ENCODE measurements around the gene LRRC66.

Gene LRRC66

DNA sequence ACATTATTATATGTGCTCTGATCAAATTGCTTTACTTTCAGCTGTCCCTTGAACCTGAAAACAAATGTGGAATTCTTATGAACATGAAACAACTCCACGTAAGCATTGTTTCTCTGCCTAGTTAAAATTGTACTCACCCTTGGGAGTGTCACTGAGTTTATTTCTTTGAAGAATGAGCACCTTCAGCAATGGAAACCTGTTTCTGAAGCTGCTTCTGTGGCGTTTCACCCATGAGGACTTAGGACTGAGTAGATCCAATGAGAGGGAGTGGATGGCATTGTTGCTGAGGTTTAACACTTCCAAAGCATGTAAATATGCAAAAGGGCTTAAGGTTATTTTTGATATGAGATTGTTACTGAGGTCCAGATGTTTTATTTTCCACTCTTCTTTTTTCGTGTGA, 3.2 kb downstream of the LRRC66 start:
- DNase-seq (ENCODE audit: low read depth), result no peak
- H3K4me3 ChIP-seq (ENCODE audit: low read depth, low read length), result no peak overlapping the region

DNA sequence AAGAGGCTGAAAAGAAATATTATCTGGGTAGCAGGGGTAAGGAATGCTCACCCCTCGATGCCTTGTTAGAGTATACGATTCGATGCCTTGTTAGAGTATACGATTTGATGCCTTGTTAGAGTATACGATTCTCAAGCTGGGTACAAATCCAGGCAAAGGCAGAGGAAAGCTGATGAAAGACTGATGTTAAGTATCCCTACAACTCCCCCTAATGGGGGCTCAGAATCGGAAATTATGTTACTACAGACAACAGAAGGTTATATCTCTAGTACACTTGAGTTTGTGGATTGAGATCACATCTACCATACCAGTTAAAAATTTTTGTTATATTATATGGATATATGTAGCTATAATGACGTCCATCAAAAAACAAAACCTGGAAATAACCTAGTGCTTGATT, 4.8 kb downstream of the LRRC66 start:
- no peak for DNase-seq (ENCODE audit: low read depth)
- H3K4me3 ChIP-seq (ENCODE audit: low read depth, low read length), result no peak overlapping the region

DNA sequence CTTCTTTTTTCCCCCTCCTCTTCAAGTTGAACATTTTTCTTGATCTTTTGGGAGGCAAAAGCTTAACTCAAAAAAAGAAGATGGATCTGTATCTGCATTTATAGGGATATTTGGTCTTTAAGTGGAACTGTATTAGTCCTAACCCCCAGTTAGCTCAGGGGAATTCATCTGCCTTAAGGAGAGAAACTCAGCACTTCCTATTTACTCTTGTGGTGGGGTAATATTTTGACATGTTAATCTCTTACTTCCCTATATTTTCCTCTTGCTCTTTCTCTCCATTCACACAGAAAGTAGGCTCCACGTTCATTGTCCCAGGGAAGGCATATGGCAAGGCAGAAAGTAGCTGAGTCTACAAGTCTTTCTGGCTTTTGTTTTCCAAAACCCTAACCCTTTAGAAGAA, 5.3 kb downstream of the LRRC66 start:
- no peak for DNase-seq (ENCODE audit: low read depth)
- H3K4me3 ChIP-seq (ENCODE audit: low read depth, low read length), result no peak overlapping the region

DNA sequence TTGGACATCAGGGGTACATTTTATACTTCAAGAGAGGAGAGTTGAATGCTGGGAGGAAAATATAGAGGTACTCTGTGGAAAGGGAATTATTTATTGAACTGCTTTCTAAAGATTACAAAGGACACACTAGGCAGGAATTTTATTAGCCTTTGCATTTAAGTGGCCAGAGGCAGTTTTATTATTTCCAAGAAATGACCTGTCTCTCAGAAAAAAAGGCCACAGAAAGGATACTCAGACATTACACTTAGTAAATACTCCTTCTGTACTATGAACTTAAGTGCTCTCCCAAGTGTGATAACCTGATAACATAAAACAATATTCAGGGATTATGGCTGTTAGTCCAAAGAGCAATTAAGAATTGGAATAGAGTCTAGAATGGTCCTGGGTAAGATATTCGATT, 7.5 kb downstream of the LRRC66 start:
- no peak for DNase-seq (ENCODE audit: low read depth)
- no peak overlapping the region for H3K4me3 ChIP-seq (ENCODE audit: low read depth, low read length)

DNA sequence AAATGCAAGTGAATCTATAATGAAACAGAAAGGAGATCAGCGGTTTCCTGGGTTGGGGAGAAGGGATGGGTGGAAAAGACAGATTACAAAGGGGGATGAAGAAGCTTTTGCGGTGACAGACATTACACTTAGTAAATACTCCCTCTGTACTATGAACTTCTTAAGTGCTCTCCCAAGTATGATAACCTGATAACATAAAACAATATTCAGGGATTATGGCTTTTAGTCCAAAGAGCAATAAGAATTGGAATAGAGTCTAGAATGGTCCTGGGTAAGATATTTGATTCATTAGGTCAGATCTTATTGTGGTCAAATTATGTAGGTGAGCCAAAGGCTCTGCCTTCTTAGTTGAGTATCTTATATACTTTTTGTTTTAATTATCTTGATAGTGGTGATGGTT, 9.2 kb downstream of the LRRC66 start:
- DNase-seq (ENCODE audit: low read depth), result no peak
- no peak overlapping the region for H3K4me3 ChIP-seq (ENCODE audit: low read depth, low read length)

DNA sequence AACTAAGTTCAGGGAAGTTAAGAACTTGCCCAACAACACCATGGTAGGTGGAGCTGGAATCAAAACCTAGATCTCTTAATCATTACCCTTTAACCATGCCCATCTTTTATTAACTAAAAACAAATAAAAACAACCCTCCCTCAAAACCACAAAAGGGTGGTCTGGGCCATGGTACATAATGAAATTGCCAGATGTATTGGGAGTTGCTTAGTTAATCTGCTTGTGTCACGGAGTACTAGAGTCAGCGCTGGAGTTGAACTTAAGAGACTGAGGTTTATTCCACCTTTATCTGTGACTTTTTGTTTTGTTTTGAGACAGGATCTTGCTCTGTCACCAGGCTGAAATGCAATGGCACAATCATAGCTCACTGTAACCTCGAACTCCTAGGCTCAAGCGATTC, 13.3 kb downstream of the LRRC66 start:
- H3K4me3 ChIP-seq (ENCODE audit: low read depth, low read length), result no peak overlapping the region
- no peak for DNase-seq (ENCODE audit: low read depth)

DNA sequence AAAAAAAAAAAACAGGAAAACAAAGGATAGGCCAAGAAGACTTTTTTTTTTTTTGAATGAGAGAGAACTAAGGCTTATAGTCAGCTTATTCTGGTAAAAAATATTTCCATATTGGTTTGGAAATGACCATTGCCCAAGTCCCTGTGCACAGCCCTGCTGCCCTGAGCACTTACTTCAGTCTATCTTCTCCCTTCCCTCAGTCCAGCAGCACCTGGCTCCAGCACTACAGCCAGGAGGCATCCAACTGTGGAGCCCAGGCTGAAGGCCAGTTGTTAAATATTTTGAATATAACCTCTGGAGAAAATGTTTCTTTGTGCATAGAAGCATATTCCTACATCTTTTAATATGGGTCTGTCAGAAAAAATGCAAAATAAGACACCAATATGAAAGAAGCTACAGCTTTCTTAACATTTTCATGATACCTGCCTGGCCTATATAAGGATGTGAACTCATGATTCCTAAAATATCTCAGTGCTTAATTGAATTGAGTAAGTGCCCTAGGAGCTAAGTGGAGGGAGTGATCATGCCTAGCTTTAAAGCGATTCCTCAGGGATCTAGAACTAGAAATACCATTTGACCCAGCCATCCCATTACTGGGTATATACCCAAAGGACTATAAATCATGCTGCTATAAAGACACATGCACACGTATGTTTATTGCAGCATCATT, 14.4 kb downstream of the LRRC66 start:
- DNase-seq (ENCODE audit: low read depth), result no peak
- H3K4me3 ChIP-seq (ENCODE audit: low read depth, low read length), result no peak overlapping the region

DNA sequence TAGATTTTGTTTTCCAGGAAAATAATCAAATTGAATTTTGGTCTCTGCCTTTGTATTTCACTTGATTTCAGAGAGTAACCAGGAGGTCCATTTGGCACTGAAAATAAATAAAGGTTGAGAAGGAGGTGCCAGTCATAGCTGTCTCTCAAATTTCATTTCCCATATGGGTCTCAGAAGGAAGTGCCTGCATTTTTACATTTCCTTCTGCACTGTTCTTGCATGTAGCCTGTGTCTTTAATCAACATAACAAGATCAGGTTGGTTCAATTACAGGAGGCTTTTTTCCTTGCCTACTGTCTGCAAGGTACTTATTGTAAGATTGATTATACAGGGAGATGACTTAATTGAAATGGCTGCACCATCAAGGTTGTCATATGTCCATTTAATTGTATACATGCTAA, 15.7 kb downstream of the LRRC66 start:
- no peak overlapping the region for H3K4me3 ChIP-seq (ENCODE audit: low read depth, low read length)
- DNase-seq (ENCODE audit: low read depth), result no peak

DNA sequence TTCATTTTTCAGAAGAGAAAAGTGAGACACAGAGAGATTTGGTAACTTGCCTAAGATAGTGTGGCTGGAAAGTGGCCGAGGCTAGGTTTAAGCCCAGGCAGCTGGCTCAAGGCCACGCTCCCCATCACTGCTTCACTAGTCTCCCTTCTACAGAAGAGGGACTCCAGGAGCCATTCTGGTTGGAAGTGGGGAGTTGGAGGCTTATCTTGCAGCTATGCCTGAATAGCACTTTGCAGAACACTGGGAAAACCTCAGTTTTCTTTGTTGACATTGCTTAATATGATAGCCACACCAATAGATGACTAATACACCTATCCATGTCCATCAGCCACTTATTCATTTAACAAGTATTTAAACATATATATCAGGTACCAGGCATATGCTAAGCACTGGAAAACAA, 18.5 kb downstream of the LRRC66 start:
- no peak overlapping the region for H3K4me3 ChIP-seq (ENCODE audit: low read depth, low read length)
- DNase-seq (ENCODE audit: low read depth), result peak; percentile 6

DNA sequence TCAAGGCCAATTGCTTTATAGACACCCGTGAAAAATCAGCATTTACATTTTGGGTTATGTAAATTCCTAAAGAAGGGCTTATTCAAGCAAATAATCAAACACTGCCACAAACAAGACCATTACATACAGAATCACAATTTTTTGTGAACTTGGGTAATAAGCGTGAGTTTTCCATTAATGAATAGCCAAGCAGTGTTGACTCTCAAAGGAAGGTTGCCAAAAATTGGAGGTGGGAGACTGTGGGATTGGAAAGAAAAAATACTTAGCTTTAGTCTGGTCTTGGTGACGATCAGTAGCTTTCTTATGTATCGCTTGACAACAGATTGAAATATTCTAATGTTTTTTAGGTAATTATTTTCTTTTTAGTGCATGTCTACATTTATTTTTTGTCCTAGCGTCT, 20.9 kb downstream of the LRRC66 start:
- H3K4me3 ChIP-seq (ENCODE audit: low read depth, low read length), result no peak overlapping the region
- DNase-seq (ENCODE audit: low read depth), result no peak

DNA sequence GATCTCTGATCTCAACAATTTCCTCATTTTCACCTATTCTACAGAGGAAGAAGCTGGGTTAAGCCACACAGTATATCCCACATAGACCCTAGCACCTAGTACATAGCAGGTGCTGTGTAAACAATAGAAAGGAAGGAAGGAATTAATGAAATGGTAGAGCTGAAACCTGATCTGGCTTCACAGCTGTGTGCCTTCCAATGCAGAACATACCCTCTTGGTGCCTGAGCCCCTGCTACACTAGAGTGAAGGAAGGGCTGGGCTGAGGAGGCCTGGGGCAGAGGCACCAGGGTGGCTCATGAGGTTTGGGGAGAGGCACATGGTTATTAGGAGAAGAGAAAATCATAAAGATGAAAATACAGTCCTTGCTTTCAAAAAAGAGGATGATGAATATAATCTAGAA, 21.3 kb downstream of the LRRC66 start:
- H3K4me3 ChIP-seq (ENCODE audit: low read depth, low read length), result no peak overlapping the region
- DNase-seq (ENCODE audit: low read depth), result no peak

DNA sequence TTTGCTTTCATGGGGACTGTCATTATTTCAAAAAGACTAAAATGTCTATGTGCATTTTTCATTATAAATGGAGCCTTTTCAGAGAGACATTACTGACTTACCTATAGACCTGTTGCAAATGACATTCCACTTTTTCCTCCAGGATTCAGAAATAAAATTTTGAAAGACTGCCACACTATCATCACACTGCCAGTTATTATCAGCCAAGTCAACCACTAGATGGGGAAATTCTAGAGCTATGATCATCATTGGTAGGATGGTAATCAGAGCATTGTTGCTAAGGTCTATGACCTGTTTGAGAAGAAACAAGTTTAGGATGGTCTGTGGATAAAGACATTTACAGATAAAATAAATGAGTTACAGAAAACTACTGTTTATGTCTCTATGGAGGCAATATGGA, 22.5 kb downstream of the LRRC66 start:
- no peak for DNase-seq (ENCODE audit: low read depth)
- H3K4me3 ChIP-seq (ENCODE audit: low read depth, low read length), result no peak overlapping the region

DNA sequence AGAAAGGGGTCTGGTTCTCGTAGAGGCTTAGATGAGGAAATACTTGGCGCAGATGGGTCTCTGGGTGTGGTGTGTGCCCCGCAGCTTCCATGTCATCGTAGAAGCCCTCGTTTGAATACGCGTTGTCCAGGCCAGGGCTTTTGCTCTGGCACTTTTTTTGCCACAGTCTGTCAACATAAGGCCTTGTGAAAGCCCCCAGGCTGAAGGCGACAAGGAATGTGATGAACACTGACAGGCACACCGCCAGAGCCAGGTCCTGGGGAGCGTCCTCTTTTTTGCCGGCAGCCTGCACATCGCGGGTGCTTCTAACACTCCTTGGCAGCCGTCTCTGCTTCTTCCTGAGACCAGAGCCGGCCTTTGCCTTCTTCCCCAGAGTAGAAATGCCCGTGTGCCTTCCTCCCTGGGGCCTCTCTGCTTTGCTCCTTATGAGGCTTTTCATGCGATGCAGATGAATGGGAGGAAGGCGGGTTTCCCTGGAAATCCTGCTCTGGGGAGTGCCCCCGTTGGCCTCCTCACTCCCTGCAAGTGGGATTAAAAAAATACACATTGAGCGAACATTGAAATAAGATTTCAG, 24.4 kb downstream of the LRRC66 start:
- no peak overlapping the region for H3K4me3 ChIP-seq (ENCODE audit: low read depth, low read length)
- no peak for DNase-seq (ENCODE audit: low read depth)

DNA sequence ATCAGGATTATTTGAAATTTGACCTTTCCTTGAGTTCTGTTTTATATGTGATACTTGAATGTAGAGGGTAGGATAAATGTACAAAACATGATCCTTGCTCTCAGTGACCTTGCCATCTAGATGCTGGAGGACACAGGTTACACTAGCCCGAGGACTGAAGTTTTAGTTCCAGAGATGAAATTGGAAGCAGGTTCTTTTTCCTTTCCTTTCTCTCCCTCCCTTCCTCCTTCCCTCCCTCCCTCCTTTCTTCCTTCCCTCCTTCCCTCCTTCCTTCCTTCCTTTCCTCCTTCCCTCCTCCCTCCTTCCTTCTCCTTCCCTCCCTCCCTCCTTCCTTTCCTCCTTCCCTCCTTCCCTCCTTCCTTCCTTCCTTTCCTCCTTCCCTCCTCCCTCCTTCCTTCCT, 54.3 kb downstream of the LRRC66 start:
- no peak overlapping the region for H3K4me3 ChIP-seq (ENCODE audit: low read depth, low read length)
- no peak for DNase-seq (ENCODE audit: low read depth)

DNA sequence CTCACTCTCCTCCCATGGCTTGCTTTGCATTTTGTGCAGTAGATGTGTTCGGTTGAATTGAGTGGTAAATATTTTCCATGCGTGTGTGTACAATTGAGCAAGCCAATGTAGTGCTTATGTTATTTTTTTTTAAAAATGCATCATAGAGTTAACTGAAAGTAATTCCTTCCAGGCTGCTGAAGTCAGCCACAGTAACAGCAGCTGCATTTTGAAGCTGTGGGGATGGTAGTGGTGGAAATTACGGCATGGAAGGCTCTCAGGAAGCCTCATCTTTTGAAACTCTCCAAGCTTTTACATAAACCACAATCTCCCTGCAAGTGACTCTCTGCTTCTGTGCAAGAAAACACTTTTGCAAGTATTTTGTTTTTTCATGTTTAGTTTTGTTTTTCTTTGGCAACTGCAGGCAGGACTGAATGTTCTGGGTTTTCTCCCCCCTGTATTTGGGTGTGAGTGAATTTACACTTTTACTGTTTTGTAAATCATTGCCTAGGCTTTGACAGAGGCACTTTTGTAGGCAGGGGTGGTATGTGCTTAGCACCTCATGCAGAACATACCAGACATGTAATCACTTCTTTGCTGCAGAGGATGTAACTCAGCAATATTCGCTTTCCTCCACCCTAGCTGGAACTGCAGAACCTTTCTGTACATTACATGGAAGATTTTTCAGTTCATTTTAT, 56.2 kb downstream of the LRRC66 start:
- no peak for DNase-seq (ENCODE audit: low read depth)
- H3K4me3 ChIP-seq (ENCODE audit: low read depth, low read length), result no peak overlapping the region

DNA sequence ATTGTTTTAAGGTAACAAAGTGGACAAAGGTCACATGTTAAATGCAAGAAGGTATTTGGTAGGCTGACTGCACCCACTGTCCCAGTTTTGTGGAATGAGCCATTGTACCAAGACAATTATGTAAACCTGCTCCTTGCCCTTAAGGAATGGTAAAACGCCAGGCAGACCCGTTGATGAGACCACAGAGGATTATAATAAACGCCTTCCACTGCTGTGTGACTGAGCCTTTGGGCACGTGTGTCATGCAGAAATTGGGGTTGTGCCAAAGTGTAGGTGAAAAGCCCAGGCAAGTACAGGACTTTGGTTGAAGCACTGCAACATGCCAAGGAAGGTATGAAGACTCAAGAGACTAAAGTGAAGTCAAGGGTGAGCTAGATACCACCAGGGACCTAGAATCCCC, 59.7 kb downstream of the LRRC66 start:
- no peak for DNase-seq (ENCODE audit: low read depth)

DNA sequence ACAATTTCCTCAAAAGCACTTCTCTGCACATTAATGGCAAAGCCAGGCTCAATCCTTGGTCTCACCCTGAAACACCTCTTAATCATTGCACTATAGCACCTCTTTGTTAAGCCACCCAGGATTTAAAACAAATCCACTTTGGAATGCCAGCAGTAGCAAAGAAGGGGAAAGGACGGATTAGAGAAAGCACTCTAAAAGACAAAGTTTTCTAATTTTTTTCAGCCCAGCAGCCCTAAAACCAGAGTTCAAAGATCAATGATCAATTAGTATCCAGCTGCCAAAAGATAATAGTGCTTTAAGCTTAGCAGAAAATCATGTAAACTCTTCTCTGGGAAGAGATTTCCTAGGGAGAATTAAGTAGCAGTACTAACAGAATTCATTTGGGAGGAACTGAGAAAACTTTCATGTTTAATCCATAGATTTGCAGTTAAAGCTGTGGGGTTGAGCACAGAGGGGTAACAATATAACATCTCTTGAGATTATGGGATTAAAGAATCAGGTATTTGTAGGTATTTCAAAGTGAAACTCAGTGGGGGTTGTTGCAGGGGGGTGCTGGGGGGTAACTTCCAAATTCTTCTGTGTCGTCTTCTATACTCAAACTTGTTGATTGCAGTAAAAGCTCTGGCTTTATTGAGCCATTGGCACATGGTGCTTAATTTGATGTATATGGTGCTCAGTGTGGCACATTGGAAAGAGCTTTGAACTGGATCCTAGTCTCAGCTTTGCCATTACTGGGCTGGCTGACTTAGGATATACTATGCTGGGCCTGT, 61.8 kb downstream of the LRRC66 start:
- H3K4me3 ChIP-seq (ENCODE audit: low read depth, low read length), result no peak overlapping the region
- no peak for DNase-seq (ENCODE audit: low read depth)

More for the DNA sequence above, 59.7 kb downstream of the LRRC66 start:
- H3K4me3 ChIP-seq (ENCODE audit: low read depth, low read length), result no peak overlapping the region
